GM19438 (cell line): ENCODE measurements around the gene ADM2.
"Not testable (repeated sequence)": the region's sequence is repeated elsewhere in the genome, so short reads cannot be mapped to it uniquely, and the experiment has no call there.

Experiments used
- ATAC-seq: cut with Tn5 transposase; IDR thresholded peaks from one replicate; pipeline ENCODE4 v1.9.1; 2021; ENCODE audit warnings: low read depth; ENCODE audit not compliant: unreplicated experiment

ADM2 gene

GRCh38 chr22:50532824-50533796 lies 51.8 kb downstream of the ADM2 start:
- no peak for ATAC-seq

DNA sequence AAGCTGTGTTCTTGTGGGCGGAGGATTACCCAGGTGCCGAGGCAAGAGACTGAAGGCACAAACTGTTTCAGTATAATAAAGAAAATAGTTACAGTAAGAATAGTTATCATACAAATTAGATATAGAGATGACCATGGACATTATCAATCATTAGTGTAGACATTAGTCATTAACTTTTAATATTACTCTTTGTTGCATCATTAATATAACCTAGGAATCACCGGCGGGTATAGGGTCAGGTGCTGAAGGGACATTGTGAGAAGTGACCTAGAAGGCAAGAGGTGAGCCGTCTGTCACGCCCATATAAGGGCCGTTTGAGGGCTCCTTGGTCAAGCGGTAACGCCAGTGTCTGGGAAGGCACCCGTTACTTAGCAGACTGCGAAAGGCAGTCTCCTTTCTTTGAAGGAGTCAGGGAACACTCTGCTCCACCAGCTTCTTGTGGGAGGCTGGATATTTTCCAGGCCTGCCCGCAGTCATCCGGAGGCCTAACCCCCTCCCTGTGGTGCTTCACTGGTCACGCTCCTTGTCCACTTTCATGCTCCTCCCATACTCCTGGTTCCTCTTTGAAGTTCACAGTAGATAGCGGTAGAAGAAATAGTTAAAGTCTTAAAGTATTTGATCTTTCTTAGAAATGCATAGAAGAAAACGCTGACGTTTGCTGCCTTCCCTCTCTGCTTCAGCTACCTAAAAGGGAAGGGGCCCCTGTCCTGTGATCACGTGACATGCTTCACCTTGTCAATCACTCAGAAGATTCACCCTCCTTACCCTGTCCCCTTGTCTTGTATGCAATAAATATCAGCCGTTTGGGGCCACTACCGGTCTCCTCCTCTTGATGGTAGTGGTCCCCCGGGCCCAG lies 52.7 kb downstream of the ADM2 start:
- not testable (repeated sequence) for ATAC-seq

DNA sequence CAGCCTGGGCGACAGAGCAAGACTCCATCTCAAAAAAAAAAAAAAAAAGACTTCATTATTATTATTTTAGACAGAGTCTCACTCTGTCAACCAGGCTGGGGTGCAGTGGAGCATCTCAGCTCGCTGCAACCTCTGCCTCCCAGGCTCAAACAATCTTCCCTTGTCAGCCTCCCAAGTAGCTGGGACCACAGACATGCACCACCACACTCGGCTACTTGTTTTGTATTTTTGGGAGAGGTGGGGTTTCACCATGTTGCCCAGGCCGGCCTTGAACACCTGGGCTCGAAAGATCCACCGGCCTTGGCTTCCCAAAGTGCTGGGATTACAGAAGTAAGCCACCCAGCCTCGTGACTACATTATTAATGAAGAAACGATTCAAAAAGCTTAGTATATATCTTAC lies 53.8 kb downstream of the ADM2 start:
- ATAC-seq, result no peak
